ENCODE results near the gene RTCB.
"Not testable (repeated sequence)": the region's sequence is repeated elsewhere in the genome, so short reads cannot be mapped to it uniquely, and the experiment has no call there.

Gene RTCB

GRCh38 chr22:32389685-32390084 lies 22.4 kb downstream of the RTCB start:
- DNase-seq (ENCODE audit: low read depth in 3 of 3), result no peak

DNA sequence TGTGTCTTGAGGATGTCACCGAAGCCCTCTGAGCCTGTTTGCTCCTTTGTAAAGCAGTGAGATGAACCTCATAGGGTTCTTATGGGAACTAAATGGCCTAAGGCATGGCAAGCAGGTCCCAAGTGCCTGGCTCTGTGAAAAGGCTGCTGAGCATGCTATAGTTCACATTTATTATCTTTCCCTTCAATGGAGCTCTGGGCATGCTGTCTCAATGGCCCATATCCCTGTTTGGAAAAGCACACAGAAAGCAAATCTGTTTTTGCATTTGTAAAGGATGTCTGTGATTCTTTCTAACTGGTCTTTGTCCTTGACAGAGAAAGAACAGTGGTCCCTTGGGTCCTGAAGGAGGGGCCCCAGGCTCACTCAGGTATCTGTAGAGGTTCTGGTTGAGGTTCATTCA lies 26.4 kb downstream of the RTCB start:
- no peak for DNase-seq (ENCODE audit: low read depth in 3 of 3)

DNA sequence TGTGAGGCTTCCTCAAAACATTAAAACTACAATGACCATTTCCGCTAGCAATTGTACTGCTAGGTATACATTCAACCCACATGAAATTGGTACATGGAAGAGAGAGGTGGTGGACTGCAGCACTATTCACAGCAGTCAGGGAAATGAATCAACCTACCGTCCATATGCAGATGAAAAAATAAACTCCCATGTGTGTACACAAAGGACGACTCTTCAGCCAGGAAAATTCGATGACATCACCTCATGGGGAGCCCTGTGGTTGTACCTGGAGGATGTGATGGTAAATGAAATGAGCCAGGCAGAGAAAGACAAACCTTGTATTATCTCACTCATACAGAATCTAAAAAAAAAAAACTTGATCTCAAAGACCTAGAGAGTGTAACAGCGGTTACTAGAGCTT lies 31.1 kb downstream of the RTCB start:
- no peak for DNase-seq (ENCODE audit: low read depth in 3 of 3)

GRCh38 chr22:32378707-32379272 lies 33.3 kb downstream of the RTCB start:
- no peak for DNase-seq (ENCODE audit: low read depth in 3 of 3)

DNA sequence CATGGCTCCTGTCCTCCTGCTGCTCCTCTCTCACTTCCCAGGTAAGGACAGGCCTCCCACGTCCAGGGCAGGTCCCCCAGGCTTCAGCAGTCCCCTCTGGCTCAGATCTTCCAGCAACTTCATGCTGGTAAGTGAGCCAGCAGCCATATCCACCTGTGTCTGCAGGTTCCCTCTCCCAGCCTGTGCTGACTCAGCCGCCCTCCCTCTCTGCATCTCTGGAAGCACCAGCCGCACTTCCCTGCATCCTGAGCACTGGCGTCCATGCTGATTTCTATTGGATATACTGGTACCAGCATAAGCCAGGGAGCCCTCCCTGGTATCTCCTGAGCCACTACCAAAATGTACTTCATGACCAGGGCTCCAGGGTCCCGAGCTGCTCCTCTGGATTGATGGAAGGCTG lies 35.4 kb downstream of the RTCB start:
- DNase-seq (ENCODE audit: low read depth in 3 of 3), result no peak

- no peak for DNase-seq (ENCODE audit: low read depth in 3 of 3)
These were observed 36.2 kb downstream of the RTCB start for GRCh38 chr22:32375678-32376450.

DNA sequence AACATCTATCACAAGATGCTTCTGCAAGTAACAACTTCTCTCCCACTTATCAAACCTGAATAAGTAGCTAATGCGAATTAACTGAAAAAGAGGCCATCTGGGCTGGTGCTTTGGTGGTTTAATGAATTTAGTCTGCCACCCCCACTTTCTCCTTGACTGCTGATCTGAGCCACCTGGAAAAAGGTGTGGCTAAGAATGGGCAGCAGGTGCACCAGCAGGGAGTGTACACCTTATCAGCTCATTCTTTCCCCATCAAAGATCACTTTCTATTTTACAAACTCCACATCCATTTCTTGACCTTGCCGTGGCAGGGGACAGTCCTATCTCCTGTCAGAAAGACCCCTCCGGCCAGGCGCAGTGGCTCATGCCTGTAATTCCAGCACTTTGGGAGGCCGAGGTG lies 47.8 kb downstream of the RTCB start:
- DNase-seq (ENCODE audit: low read depth in 3 of 3), result no peak

GRCh38 chr22:32361257-32361656 lies 50.8 kb downstream of the RTCB start:
- no peak for DNase-seq (ENCODE audit: low read depth in 3 of 3)

GRCh38 chr22:32360096-32360495 lies 52.0 kb downstream of the RTCB start:
- DNase-seq (ENCODE audit: low read depth in 3 of 3), result not testable (repeated sequence)

- not testable (repeated sequence) for DNase-seq (ENCODE audit: low read depth in 3 of 3)
These were observed 54.5 kb downstream of the RTCB start, which contains the start of gene RFPL3 for GRCh38 chr22:32357567-32357966. Gene RFPL3, plus strand, starts transcription at chr22:32357867. Its CDS starts 205 bp downstream, at chr22:32358072.

- no peak for DNase-seq (ENCODE audit: low read depth in 3 of 3)
These were observed 56.3 kb downstream of the RTCB start for GRCh38 chr22:32355760-32356159.

- DNase-seq (ENCODE audit: low read depth in 3 of 3), result no peak
These were observed 57.4 kb downstream of the RTCB start for GRCh38 chr22:32354360-32355351.

- DNase-seq (ENCODE audit: low read depth in 3 of 3), result no peak
These were observed 58.2 kb downstream of the RTCB start for GRCh38 chr22:32353840-32354239.

GRCh38 chr22:32353292-32353691 lies 58.8 kb downstream of the RTCB start:
- DNase-seq (ENCODE audit: low read depth in 3 of 3), result no peak

DNA sequence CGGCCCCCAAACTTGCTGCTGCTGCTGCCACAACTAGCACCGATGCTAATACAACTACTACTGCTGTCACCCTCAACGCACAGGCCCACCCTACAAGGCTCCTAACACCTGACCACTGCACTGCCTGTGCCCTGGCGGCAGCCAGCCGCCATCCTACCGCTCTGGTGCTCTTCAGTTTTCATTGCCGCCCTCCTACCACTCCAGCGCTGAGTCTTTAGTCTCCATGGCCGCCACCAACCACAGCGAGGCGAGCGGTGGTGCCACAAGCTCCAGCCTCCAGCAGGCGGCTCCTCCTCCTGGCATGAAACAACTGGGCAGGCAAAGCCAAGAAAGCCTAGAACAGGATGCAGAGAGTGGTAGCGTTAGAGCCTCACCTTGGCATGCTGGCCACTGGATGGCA lies 59.4 kb downstream of the RTCB start:
- DNase-seq (ENCODE audit: low read depth in 3 of 3), result no peak

DNA sequence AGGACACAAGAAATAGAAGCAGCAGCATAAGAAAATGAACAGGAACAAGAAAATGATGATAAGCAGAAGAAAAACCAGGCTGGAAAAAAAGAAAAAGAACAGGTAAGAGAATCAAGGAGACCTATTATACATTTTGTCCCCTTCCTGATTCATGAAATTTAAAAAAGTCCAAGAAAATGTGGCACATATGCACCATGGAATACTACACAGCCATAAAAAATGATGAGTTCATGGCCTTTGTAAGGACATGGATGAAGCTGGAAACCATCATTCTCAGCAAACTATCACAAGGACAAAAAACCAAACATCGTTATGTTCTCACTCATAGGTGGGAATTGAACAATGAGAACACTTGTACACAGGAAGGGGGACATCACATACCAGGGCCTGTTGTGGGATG lies 60.2 kb downstream of the RTCB start:
- not testable (repeated sequence) for DNase-seq (ENCODE audit: low read depth in 3 of 3)

DNA sequence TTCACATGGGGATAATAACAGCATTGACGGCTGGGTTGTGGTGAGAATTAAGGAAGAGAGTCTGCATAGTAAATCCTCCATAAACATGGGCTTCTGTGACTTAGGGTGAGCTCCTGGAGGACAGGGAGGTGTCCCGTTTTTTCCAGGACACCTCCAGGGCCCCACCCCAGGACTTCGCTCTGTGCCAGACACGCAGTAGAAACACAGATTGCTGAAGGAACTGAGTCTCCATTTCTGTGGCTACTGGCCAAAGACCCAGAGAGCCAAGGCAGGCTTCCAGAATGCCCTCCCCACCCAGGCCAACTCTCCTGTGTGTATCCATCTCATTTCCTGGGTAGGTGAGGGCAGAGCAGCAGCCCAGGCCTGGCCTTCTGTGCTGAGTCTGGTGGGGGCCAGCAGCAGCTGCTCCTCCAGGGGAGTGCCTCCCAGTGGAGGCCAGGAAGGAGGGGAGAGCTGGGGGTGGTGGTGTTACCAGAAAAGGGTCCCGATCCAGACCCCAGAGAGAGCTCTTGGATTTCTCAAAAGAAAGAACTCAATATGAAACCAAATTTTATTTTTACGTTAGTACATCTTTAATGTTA lies 63.9 kb downstream of the RTCB start:
- no peak for DNase-seq (ENCODE audit: low read depth in 3 of 3)

DNA sequence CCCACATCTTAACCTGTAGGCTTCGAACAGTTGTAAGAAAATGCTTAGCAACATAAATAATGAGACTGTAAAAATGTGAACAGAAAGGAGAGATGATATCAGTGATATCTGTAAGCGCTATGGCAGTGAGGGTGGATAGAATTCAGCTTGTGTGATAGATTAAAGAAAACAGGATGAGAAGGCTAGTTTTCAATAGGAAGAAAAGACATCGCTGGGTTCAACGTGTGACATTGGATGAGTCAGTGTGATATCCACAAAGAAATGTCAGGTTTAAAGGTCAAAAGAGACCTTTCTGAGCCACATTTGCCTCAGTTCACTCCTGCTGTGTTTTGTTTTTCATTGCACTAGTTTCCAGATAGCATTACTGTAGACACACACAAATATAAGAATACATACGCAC lies 68.1 kb downstream of the RTCB start:
- no peak for DNase-seq (ENCODE audit: low read depth in 3 of 3)

DNA sequence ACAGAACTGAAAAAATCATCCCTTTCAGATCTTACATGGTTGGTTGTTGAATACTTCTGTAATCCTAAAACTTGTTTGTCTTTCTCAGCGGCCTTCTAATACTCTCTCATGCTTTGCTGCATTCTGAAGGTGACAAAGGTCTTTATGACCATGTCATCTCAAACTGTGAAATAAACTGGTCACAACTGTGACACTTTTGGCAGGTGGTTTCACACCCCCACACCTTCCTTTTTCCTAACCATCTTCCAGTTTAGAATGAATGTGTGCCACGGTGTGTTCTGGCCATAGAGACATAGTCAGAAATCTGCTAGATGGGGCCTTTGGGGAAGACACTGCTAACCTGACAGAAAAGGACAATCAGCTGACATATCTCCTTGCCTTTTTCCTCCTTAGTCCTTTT lies 69.1 kb downstream of the RTCB start:
- no peak for DNase-seq (ENCODE audit: low read depth in 3 of 3)

GRCh38 chr22:32341122-32341740 lies 70.8 kb downstream of the RTCB start:
- no peak for DNase-seq (ENCODE audit: low read depth in 3 of 3)

DNA sequence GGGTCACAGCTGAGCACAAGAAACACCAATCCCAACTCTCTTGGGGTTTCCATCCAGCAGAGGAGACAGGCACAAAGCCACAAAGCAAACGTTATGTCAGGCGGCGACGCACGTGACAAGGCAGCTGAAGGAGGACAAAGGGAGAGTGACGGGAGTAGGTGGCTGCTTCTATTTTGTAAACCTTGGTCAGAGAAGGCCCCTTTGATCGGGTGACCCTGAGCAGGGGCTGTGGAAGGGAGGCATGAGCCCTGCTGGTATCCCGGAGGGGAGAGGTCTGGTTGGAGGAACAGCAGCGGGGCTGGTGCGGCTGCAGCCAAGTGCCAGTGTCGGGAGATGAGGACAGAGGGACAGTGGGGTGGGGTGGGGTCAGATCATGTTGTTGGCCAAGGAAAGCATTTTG lies 71.6 kb downstream of the RTCB start:
- DNase-seq (ENCODE audit: low read depth in 3 of 3), result no peak
